ENCODE measurements around the gene B4GALT2. TPM values are rescaled to one million over a fixed set of nuclear protein-coding genes. Genes with fewer than 3 reads are reported as not detected.

B4GALT2 gene
- total and polyA plus RNA-seq, 10 of the 15 experiments (the other 5 are each of a cell fraction or from before 2014, with no cell fraction given): 0.98 to 61.0 (median 23.4) TPM

- WGBS (ENCODE audit: insufficient coverage, insufficient replicate concordance, low lambda C conversion rate, missing lambda C conversion rate): 43% methylated on average over 42 of the region's 42 CpGs
- H3K9ac ChIP-seq (ENCODE audit: control insufficient read depth, insufficient read depth, low read length): peak within 1 kb of the TSS; percentile 17; the same call in 1 of the 2 replicates
- ChIA-PET SMC1A (ENCODE audit: uncharacterized antibody, unreplicated experiment) (interaction anchor here (1.0 to 8.7 kb wide), 16 partner anchors 12 to 404 kb away, joined by 3 to 481 read pairs (median 5); partner anchors contain the start of gene IPO13), RAD21 (ENCODE audit: unreplicated experiment) (interaction anchor here (0.5 to 13.3 kb wide), 23 partner anchors 10 to 706 kb away, joined by 3 to 587 read pairs (median 7); partner anchors contain the start of genes IPO13, KDM4A and PTPRF), POLR2A (interaction anchor here (1.0 to 1.8 kb wide), 2 partner anchors 169 to 170 kb away, joined by 4 to 24 read pairs; no protein-coding TSS in a partner anchor), CTCF (interaction anchor here (0.8 to 19.3 kb wide), 47 partner anchors 10 to 707 kb away, joined by 3 to 1117 read pairs (median 7); partner anchors contain the start of genes IPO13, KDM4A and ST3GAL3)
- peak within 1 kb of the TSS; percentile 58 for H2AFZ ChIP-seq (ENCODE audit: control insufficient read depth, low read depth, low read length)
- DNase-seq (ENCODE audit: low read depth, low spot score): no peak
- no peak for ATAC-seq
- BruUV-seq (replicated peaks): no TSS peak
- no peak within 1 kb of the TSS for H3K27ac ChIP-seq (ENCODE audit: control insufficient read depth, insufficient read depth)
- H3K36me3 ChIP-seq (ENCODE audit: control insufficient read depth in 2 of 2, insufficient read depth in 2 of 2, low read length in 1 of 2): no peaks in the 10 kb centered on the region
- TF ChIP-seq PAX5 (IDR thresholded peaks at IDR 0.05; ENCODE audit: borderline replicate concordance, low read depth, low read length) (no peak), USF1 (IDR thresholded peaks at IDR 0.05; ENCODE audit: borderline replicate concordance, extremely low read length, insufficient read depth, low read depth, low read length) (no peak), HSF1 (IDR thresholded peaks at IDR 0.05; ENCODE audit: low read depth, low read length) (no peak), CHD2 (IDR thresholded peaks at IDR 0.05; ENCODE audit: borderline replicate concordance, low read depth, low read length) (no peak)
- H3K4me3 ChIP-seq: peak within 1 kb of the TSS; percentile 60
- H3K9me3 ChIP-seq (replicated peaks; ENCODE audit: control insufficient read depth, insufficient read depth, low read length): no peaks in the 10 kb centered on the region
- H3K4me2 ChIP-seq (ENCODE audit: control insufficient read depth, insufficient read depth): peak within 1 kb of the TSS; percentile 67
- H3K27me3 ChIP-seq (replicated peaks in 1 of 2; ENCODE audit: control insufficient read depth in 2 of 2, insufficient read depth in 2 of 2, low read length in 1 of 2): no peaks in the 10 kb centered on the region
- peaks cover 11% of the 10 kb centered on the region for H3K4me1 ChIP-seq (ENCODE audit: control insufficient read depth, insufficient read depth, low read length)
- H3K79me2 ChIP-seq (ENCODE audit: control insufficient read depth, insufficient read depth, low read length): no peaks in the 10 kb centered on the region
- no peaks in the 10 kb centered on the region for H4K20me1 ChIP-seq (ENCODE audit: control insufficient read depth, insufficient read depth)
- FAIRE-seq: no peak
- intact Hi-C loops (cut with micrococcal nuclease; ENCODE audit: unreplicated experiment) (loop anchor here (1.0 to 5.0 kb wide), 3 partner anchors 96 to 405 kb away; no protein-coding TSS in a partner anchor), in situ Hi-C loops (cut with MboI) (loop anchor here (5.0 kb wide), 1 partner anchor 171 kb away; no protein-coding TSS in a partner anchor)
Observed at GRCh38 chr1:43933386-43934100, 45.5 kb upstream of the B4GALT2 start, which contains the start of gene ARTN. Gene ARTN (plus strand): TSS chr1:43933801. CDS start chr1:43935657, 1,856 bp downstream.

All from GM12878 (cell line).